ENCODE results near the gene ARFGEF2.

GRCh38 chr20:48972816-48973215 is 51.3 kb downstream of the ARFGEF2 start:
- no peak for TF ChIP-seq POLR2A (IDR thresholded peaks at IDR 0.05)
- TF ChIP-seq CTCF (IDR thresholded peaks at IDR 0.05), result no peak
